Tibial artery (tissue), 4 donors: Measurements from ENCODE around the gene SDC3.

Source experiments
- DNase-seq, 2 donors: peaks; one replicate each; pipeline ENCODE4 v3.0.0-alpha.2; 2019
- H3K27ac ChIP-seq, 2 donors: fragments of 200-600 bp; sonication (generic) in 1 of 2; 1 replicate in 1 of 2; 2 replicates in 1 of 2; pipeline ENCODE4 v1.5.1; 2018 to 2019; ENCODE audit warnings: mild to moderate bottlenecking in 1 of 2
- H3K27me3 ChIP-seq, 2 donors: fragments of 200-600 bp; sonication (generic) in 1 of 2; one replicate each; pipeline versions ENCODE4 v1.5.1 to v1.6.0; 2016 to 2019
- H3K36me3 ChIP-seq, 3 donors: fragments of 200-600 bp; sonication (generic) in 2 of 3; one replicate each; pipeline ENCODE4 v1.5.1; 2016 to 2019; ENCODE audit warnings: mild to moderate bottlenecking in 2 of 3
- H3K4me1 ChIP-seq, 4 donors: fragments of 200-600 bp; sonication (generic) in 2 of 4; 1 replicate in 3 of 4; 2 replicates in 1 of 4; pipeline ENCODE4 v1.5.1; 2016 to 2019
- H3K4me3 ChIP-seq, 2 donors: fragments of 200-600 bp; sonication (generic) in 1 of 2; 1 replicate in 1 of 2; 2 replicates in 1 of 2; pipeline ENCODE4 v1.5.1; 2018 to 2019; ENCODE audit warnings: mild to moderate bottlenecking in 2 of 2
- H3K9me3 ChIP-seq, 3 donors: fragments of 200-600 bp; sonication (generic) in 1 of 3; one replicate each; pipeline ENCODE4 v1.5.1; 2016 to 2019
- CTCF ChIP-seq, 2 experiments: fragments of 200-600 bp in 1 of 2; fragments of 450-650 bp in 1 of 2; IDR thresholded peaks; one replicate each; pipeline ENCODE4 v1.5.1; 2017 to 2019; ENCODE audit warnings: antibody characterized with exemption in 2 of 2, mild to moderate bottlenecking in 1 of 2, moderate library complexity in 1 of 2
- intact Hi-C: fragments of 100-400 bp; cut with DNase I; formaldehyde crosslinking; loops from one replicate; pipeline ENCODE4 v1.15.0; 2023; ENCODE audit warnings: low total_unique reads

SDC3 gene

DNA sequence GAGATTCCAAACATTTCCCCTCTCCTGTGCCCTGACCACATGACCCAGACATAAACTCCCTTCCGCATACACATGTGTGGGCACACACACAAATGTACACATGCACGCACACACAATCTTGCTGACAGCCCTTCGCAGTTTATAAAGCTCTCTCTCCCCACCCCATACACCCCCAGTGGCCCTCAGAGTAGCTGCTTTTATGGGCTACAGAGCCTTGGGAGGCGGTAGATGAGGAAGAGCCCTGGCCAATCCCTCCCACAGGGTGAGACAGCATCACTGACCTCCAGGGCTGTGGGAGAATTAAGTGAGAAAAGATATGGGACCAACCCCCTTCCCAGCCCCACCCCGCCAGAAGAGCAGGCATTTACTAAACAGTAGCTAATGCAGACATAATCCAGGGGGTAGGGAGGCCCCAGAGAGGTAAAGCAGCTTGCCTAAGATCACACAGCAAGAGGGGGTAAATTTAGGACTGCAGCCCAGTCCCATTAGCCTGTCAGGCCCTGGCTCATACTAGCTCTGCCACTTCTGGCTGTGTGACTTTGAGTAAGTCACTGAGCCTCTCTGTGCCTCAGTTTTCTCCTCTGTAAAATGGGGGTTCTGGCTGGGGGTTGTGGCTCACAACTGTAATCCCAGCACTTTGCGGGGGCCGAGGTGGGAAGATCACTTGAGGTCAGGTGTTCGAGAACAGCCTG, 5.1 kb downstream of the SDC3 start:
- TF ChIP-seq CTCF (IDR thresholded peaks at IDR 0.05), result no peak
- Histone ChIP-seq H3K4me1 (peaks cover 0 to 70% (median 40%) of the 10 kb centered on the region in 4 donors), H3K9me3 (no peaks in the 10 kb centered on the region), H3K27ac (peak overlapping the region; percentile 50 to 76), H3K4me3 (no peak overlapping the region), H3K27me3 (no peaks in the 10 kb centered on the region), H3K36me3 (no peaks in the 10 kb centered on the region)
- intact Hi-C loops, result no loop called here
- peak in 1 of 2 donors; percentile 37 for DNase-seq

DNA sequence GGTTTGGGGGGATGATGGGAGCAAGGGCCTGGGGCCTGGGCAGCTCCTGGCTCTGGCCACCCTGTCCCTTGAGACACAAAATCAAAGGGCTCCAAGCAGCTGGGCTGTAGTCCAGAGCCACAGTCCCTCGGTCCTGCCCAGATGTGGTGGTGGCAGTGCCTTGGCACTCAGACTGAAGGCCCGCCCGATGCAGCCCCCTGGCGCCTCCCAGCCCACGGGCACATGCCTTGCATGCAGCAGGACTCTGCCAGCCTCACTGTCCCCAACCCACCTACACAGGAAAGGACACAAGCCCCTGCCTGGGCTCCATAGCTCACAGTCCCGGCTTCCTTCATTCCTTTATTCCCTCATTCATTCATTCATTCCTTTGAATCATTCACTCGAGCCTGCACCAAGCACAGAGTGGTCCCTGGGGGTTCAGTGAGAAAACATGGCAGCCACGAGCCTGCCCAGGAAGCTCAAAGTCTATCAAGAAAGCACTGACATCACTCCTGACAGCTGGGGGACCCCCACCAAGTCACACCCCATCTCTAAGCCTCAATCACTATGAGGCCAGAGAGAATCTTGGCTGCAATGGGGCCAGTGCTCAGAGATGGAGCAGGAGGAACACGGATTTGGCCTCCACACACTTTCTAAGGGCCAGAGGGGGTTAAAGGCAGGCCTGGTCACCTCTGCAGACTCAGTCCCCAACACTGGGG, 5.8 kb downstream of the SDC3 start:
- Histone ChIP-seq H3K27me3 (no peaks in the 10 kb centered on the region), H3K4me3 (no peak overlapping the region), H3K36me3 (no peaks in the 10 kb centered on the region), H3K4me1 (peaks cover 0 to 71% (median 40%) of the 10 kb centered on the region in 4 donors), H3K27ac (peak overlapping the region; percentile 50 to 76), H3K9me3 (no peaks in the 10 kb centered on the region)
- no peak for TF ChIP-seq CTCF (IDR thresholded peaks at IDR 0.05)
- intact Hi-C loops, result no loop called here
- no peak for DNase-seq

DNA sequence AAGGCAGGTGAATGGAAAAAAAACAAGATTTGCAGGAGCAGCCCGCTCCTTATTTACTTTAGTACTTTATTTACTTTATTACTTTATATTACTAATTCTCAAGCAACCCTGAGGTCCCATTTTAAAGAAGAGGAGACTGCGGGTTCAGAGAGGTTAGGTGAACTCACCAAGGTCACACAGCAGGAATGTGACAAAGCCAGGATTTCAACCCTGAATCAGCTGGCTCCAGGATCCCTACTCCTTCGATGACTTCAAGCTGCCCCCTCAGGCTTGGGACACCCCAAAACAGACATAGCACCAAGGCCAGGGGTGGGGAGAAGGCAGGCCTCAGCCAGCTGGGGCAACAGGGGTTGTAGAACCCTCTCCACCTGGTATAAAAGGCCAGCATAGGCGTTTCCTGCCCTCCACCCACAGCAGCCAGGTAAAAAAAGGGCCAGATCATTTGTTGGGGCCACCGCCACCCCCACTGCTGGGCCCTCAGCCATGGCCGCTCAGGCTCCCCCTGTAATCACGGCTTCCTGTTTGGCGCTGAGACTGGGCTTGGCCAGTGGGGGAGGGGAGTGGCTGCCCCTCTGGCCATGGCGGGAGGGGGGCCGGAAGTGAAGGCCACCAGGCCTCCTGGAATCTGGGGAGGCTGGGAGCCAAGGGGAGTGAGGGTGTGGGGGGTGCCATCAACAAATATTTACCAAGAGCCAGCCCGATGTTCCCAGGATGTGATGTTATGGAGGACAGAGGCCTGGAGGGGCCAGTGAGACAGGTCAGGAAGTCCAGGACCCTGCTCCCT, 6.6 kb downstream of the SDC3 start:
- Histone ChIP-seq H3K27ac (peak overlapping the region; percentile 50 to 76), H3K4me1 (peaks cover 0 to 68% (median 36%) of the 10 kb centered on the region in 4 donors), H3K9me3 (no peaks in the 10 kb centered on the region), H3K36me3 (no peaks in the 10 kb centered on the region), H3K27me3 (no peaks in the 10 kb centered on the region), H3K4me3 (no peak overlapping the region)
- intact Hi-C loops, result no loop called here
- no peak for TF ChIP-seq CTCF (IDR thresholded peaks at IDR 0.05)
- no peak for DNase-seq

DNA sequence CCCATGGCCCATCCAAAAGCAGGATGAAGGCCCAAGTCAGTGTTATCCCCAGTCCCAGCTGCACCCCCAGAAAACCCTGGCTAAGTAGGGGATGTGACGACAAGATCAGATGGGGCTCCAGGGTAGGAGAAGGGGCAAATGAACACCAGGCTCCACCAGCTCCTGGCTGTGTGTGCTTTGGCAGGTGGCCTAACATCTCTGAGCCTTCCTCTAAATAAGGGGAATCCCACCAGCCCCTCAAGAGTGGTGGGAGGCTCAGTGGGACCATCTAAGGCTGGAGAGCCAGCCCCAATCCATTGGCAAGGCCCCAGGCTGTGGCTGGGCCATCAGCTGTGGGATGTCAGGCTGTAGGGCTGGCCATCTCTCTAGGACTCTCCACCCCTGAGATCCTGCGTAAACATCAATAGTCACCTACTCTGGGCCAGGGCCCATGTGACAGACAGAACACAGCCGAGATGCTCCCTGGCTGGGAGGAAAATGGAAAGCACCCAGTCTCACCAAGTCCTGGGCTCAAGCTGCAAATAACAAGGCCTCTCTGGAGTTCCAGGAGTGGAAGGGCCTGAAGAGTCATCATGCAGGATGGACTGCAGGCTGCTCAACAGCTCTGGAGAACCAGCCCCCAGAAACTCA, 7.5 kb downstream of the SDC3 start:
- Histone ChIP-seq H3K9me3 (no peaks in the 10 kb centered on the region), H3K4me3 (no peak overlapping the region), H3K27me3 (no peaks in the 10 kb centered on the region), H3K27ac (peak overlapping the region; percentile 2 to 50), H3K36me3 (no peaks in the 10 kb centered on the region), H3K4me1 (peaks cover 0 to 69% (median 33%) of the 10 kb centered on the region in 4 donors)
- no peak for TF ChIP-seq CTCF (IDR thresholded peaks at IDR 0.05)
- no peak for DNase-seq
- intact Hi-C loops, result no loop called here

- intact Hi-C loops, result no loop called here
- Histone ChIP-seq H3K4me3 (no peak overlapping the region), H3K27ac (no peak overlapping the region), H3K27me3 (no peaks in the 10 kb centered on the region), H3K36me3 (no peaks in the 10 kb centered on the region), H3K4me1 (peaks cover 0 to 71% (median 35%) of the 10 kb centered on the region in 4 donors), H3K9me3 (no peaks in the 10 kb centered on the region)
- no peak for TF ChIP-seq CTCF (IDR thresholded peaks at IDR 0.05)
- DNase-seq, result no peak
These were observed 8.1 kb downstream of the SDC3 start for GRCh38 chr1:30900486-30900885.
